ENCODE data around the gene SYPL2. TPM values are rescaled to one million over a fixed set of nuclear protein-coding genes. Genes with fewer than 3 reads are reported as not detected.

Gene SYPL2
- total and polyA plus RNA-seq, 7 experiments from 2014 or later: 0.43 TPM; not detected in 6

DNA sequence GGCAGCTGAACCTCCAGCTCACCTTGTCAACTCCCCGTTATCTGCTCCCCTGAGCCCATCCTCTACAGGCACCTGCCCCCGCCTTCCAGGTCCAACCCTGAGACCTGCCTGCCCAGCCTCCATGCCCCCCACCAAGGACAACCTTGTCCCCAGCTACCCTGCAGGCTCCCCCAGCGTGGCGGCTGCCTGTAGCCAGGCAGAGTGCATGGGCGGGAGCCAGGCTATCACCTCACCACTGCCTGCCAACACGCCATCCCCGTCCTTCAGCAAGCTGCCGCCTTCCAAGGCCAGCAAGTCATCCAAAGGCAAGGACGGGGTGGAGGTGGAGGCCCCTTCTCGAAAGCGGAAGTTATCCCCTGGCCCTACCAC lies 24.6 kb downstream of the SYPL2 start:
- Histone ChIP-seq H3K36me3 (ENCODE audit: control insufficient read depth in 2 of 3, insufficient read depth in 3 of 3, low read length in 3 of 3) (peaks cover 0 to 51% (median 0%) of the 10 kb centered on the region in 3 experiments), H3K27me3 (ENCODE audit: control insufficient read depth in 2 of 2, insufficient read depth in 2 of 2, low read length in 2 of 2) (no peaks in the 10 kb centered on the region), H3K9me3 (ENCODE audit: control insufficient read depth in 2 of 3, low read length in 3 of 3) (no peaks in the 10 kb centered on the region), H3K27ac (ENCODE audit: low read depth, low read length) (no peak overlapping the region), H3K4me1 (ENCODE audit: control insufficient read depth in 2 of 2, insufficient read depth in 2 of 2, low read length in 2 of 2) (peaks cover 20 to 29% of the 10 kb centered on the region in 2 donors), H3K4me3 (ENCODE audit: low read length) (no peak overlapping the region)
- ATAC-seq: no peak
- intact Hi-C loops (cut with micrococcal nuclease): loop anchor here (1.0 kb wide), 3 partner anchors 41 to 282 kb away; no protein-coding TSS in a partner anchor
- DNase-seq: no peak
- Mint-ChIP-seq H3K27ac (no peak overlapping the region), H3K27me3 (no peaks in the 10 kb centered on the region), H3K9me3 (no peaks in the 10 kb centered on the region), H3K4me1 (peaks cover 18 to 36% (median 28%) of the 10 kb centered on the region in 7 donors), H3K4me3 (peak overlapping the region in 1 of 10 donors; percentile 65), H3K36me3 (peaks cover 3 to 24% (median 8%) of the 10 kb centered on the region in 5 donors)
- ChIA-PET CTCF (interaction anchor here (0.6 to 32.6 kb wide), 11 partner anchors 16 to 237 kb away, joined by 3 to 1240 read pairs (median 3); partner anchors contain the start of genes AMIGO1, GPR61, PSMA5 and PSRC1), POLR2A (interaction anchor here (1.4 to 27.0 kb wide), 3 partner anchors 15 to 57 kb away, joined by 3 to 520 read pairs (median 478); partner anchors contain the start of genes AMIGO1, CYB561D1 and GNAI3)

DNA sequence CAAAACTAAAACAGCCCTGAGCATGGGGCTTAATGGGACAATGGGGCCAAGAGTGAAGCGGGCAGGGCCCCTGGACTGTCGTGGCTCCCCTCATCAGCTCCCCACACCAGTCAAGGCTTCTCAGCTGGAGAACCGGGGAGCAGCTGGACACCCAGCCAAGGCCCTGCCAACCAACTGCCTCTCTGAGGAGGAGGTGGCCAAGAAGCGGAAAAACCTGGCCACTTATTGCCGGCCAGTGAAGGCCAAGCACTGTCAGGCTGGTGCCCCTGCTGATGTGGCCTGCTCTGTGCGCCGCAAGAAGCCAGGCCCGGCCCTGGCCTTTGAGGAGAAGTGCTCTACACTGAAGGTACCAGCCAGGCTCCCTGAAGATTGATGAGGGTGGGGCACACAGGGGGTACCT lies 25.0 kb downstream of the SYPL2 start:
- DNase-seq (no peak), ATAC-seq (no peak)
- H3K27ac ChIP-seq (ENCODE audit: low read depth, low read length): no peak overlapping the region
- Mint-ChIP-seq H3K9me3 (no peaks in the 10 kb centered on the region), H3K4me1 (peaks cover 22 to 38% (median 33%) of the 10 kb centered on the region in 7 donors), H3K36me3 (peaks cover 7 to 28% (median 10%) of the 10 kb centered on the region in 5 donors), H3K4me3 (no peak overlapping the region), H3K27ac (no peak overlapping the region), H3K27me3 (no peaks in the 10 kb centered on the region)
- peaks cover 0 to 51% (median 0%) of the 10 kb centered on the region in 3 experiments for H3K36me3 ChIP-seq (ENCODE audit: control insufficient read depth in 2 of 3, insufficient read depth in 3 of 3, low read length in 3 of 3)
- H3K9me3 ChIP-seq (ENCODE audit: control insufficient read depth in 2 of 3, low read length in 3 of 3): no peaks in the 10 kb centered on the region
- POLR2A ChIA-PET: interaction anchor here (1.4 to 29.8 kb wide), 4 partner anchors 3 to 57 kb away, joined by 3 to 520 read pairs (median 478); partner anchors contain the start of genes AMIGO1, ATXN7L2, CYB561D1 and GNAI3
- intact Hi-C loops (cut with micrococcal nuclease): no loop called here
- H3K4me1 ChIP-seq (ENCODE audit: control insufficient read depth in 2 of 2, insufficient read depth in 2 of 2, low read length in 2 of 2): peaks cover 20 to 33% of the 10 kb centered on the region in 2 donors
- CTCF ChIA-PET: interaction anchor here (0.7 to 32.6 kb wide), 11 partner anchors 17 to 716 kb away, joined by 3 to 1240 read pairs (median 4); partner anchors contain the start of genes AMIGO1, GPR61, PSMA5 and PSRC1
- no peak overlapping the region for H3K4me3 ChIP-seq (ENCODE audit: low read length)
- no peaks in the 10 kb centered on the region for H3K27me3 ChIP-seq (ENCODE audit: control insufficient read depth in 2 of 2, insufficient read depth in 2 of 2, low read length in 2 of 2)

GRCh38 chr1:109492779-109493178 lies 26.4 kb downstream of the SYPL2 start:
- no peak for ATAC-seq
- H3K4me3 ChIP-seq (ENCODE audit: low read length): no peak overlapping the region
- no peaks in the 10 kb centered on the region for H3K27me3 ChIP-seq (ENCODE audit: control insufficient read depth in 2 of 2, insufficient read depth in 2 of 2, low read length in 2 of 2)
- peaks cover 28 to 47% of the 10 kb centered on the region in 2 donors for H3K4me1 ChIP-seq (ENCODE audit: control insufficient read depth in 2 of 2, insufficient read depth in 2 of 2, low read length in 2 of 2)
- DNase-seq: no peak
- Mint-ChIP-seq H3K4me1 (peaks cover 32 to 47% (median 45%) of the 10 kb centered on the region in 7 donors), H3K9me3 (no peaks in the 10 kb centered on the region), H3K27ac (peak overlapping the region in 3 of 9 donors; percentile 4 to 84 (median 48)), H3K4me3 (peak overlapping the region in 5 of 10 donors; percentile 10 to 65 (median 51)), H3K27me3 (no peaks in the 10 kb centered on the region), H3K36me3 (peaks cover 9 to 27% (median 11%) of the 10 kb centered on the region in 5 donors)
- intact Hi-C loops (cut with micrococcal nuclease): no loop called here
- H3K9me3 ChIP-seq (ENCODE audit: control insufficient read depth in 2 of 3, low read length in 3 of 3): no peaks in the 10 kb centered on the region
- H3K36me3 ChIP-seq (ENCODE audit: control insufficient read depth in 2 of 3, insufficient read depth in 3 of 3, low read length in 3 of 3): peaks cover 0 to 51% (median 0%) of the 10 kb centered on the region in 3 experiments
- ChIA-PET CTCF (interaction anchor here (0.6 to 32.6 kb wide), 8 partner anchors 8 to 210 kb away, joined by 3 to 1240 read pairs (median 4); partner anchors contain the start of genes AMIGO1, ATXN7L2, GPR61 and PSRC1), POLR2A (interaction anchor here (0.6 to 29.8 kb wide), 5 partner anchors 1 to 81 kb away, joined by 3 to 520 read pairs (median 478); partner anchors contain the start of genes AMIGO1, ATXN7L2, CYB561D1 and PSMA5)
- no peak overlapping the region for H3K27ac ChIP-seq (ENCODE audit: low read depth, low read length)

GRCh38 chr1:109493227-109493626 lies 26.9 kb downstream of the SYPL2 start:
- H3K9me3 Mint-ChIP-seq: no peaks in the 10 kb centered on the region
- intact Hi-C loops (cut with micrococcal nuclease): no loop called here
- POLR2A ChIA-PET: interaction anchor here (0.6 to 29.8 kb wide), 7 partner anchors 1 to 81 kb away, joined by 3 to 520 read pairs (median 8); partner anchors contain the start of genes AMIGO1, ATXN7L2, CYB561D1 and GNAI3
- peak overlapping the region in 6 of 9 donors; percentile 23 to 92 (median 72) for H3K27ac Mint-ChIP-seq
- ATAC-seq: no peak
- H3K27ac ChIP-seq (ENCODE audit: low read depth, low read length): peak overlapping the region; percentile 72
- H3K27me3 Mint-ChIP-seq: no peaks in the 10 kb centered on the region
- no peaks in the 10 kb centered on the region for H3K9me3 ChIP-seq (ENCODE audit: control insufficient read depth in 2 of 3, low read length in 3 of 3)
- H3K27me3 ChIP-seq (ENCODE audit: control insufficient read depth in 2 of 2, insufficient read depth in 2 of 2, low read length in 2 of 2): no peaks in the 10 kb centered on the region
- DNase-seq: no peak
- CTCF ChIA-PET: interaction anchor here (0.7 to 32.6 kb wide), 7 partner anchors 9 to 211 kb away, joined by 3 to 1240 read pairs (median 4); partner anchors contain the start of genes AMIGO1, ATXN7L2, GPR61 and PSRC1
- H3K4me1 Mint-ChIP-seq: peaks cover 32 to 51% (median 50%) of the 10 kb centered on the region in 7 donors
- H3K4me1 ChIP-seq (ENCODE audit: control insufficient read depth in 2 of 2, insufficient read depth in 2 of 2, low read length in 2 of 2): peaks cover 28 to 52% of the 10 kb centered on the region in 2 donors
- H3K4me3 Mint-ChIP-seq: peak overlapping the region in 9 of 10 donors; percentile 90 to 98 (median 94)
- peaks cover 9 to 23% (median 11%) of the 10 kb centered on the region in 5 donors for H3K36me3 Mint-ChIP-seq
- peak overlapping the region; percentile 96 for H3K4me3 ChIP-seq (ENCODE audit: low read length)
- peaks cover 0 to 48% (median 0%) of the 10 kb centered on the region in 3 experiments for H3K36me3 ChIP-seq (ENCODE audit: control insufficient read depth in 2 of 3, insufficient read depth in 3 of 3, low read length in 3 of 3)

DNA sequence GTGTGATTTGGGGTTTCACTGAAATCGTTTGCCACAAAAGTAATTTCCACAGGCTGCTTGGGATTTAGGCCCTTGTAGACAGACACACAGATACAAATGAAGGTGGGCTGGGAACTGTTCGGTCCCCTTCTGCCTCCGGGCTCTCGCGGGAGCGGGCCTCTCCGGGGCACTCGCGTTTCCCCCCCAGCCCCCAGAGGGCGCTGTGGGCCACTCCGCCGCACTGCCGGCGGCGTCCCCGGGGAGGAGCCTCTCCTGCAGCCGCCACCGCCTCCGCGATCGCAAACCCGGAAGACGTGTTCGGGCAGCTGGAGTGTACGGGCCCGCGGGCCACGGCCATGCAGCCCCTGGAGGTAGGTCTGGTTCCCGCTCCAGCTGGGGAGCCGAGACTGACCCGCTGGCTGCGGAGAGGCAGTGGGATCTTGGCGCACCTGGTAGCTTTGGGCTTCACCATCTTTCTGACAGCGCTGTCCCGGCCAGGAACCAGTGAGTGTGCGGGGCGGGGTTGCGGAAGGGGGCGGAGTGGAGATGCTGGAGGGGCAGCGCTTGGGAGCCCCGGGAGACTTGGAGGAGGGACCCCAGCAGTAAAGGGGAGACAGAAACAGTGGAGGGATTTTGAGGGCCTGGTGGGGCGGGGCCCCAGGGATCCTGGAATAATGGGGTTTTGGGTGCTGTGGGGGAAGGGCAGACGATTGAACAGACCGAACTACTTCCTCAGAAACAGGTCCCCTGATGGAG lies 27.6 kb downstream of the SYPL2 start, which contains the start of gene CYB561D1:
CYB561D1 (plus strand) TSS at position 290 of the 735 bp plus-strand sequence; CDS start at position 336, 46 bp downstream.
- intact Hi-C loops (cut with micrococcal nuclease): loop anchor here (1.0 to 2.0 kb wide), 7 partner anchors 8 to 541 kb away; partner anchors contain the start of genes ATXN7L2 (in 2 of the 2), AMIGO1 (in 1 of the 2) and STRIP1 (in 1 of the 2)

More for the DNA sequence above, 27.6 kb downstream of the SYPL2 start, which contains the start of gene CYB561D1:
- Mint-ChIP-seq H3K27me3 (no peaks in the 10 kb centered on the region), H3K9me3 (no peaks in the 10 kb centered on the region), H3K4me3 (peak within 1 kb of the TSS; percentile 90 to 98 (median 94)), H3K27ac (peak within 1 kb of the TSS; percentile 84 to 98 (median 92)), H3K36me3 (peaks cover 9 to 18% (median 11%) of the 10 kb centered on the region in 5 donors), H3K4me1 (peaks cover 40 to 59% (median 53%) of the 10 kb centered on the region in 7 donors)
- POLR2A ChIA-PET: interaction anchor here (0.7 to 29.8 kb wide), 7 partner anchors 0 to 68 kb away, joined by 3 to 520 read pairs (median 8); partner anchors contain the start of genes AMIGO1, ATXN7L2, CYB561D1 and GNAI3
- peaks cover 0 to 44% (median 0%) of the 10 kb centered on the region in 3 experiments for H3K36me3 ChIP-seq (ENCODE audit: control insufficient read depth in 2 of 3, insufficient read depth in 3 of 3, low read length in 3 of 3)
- H3K27me3 ChIP-seq (ENCODE audit: control insufficient read depth in 2 of 2, insufficient read depth in 2 of 2, low read length in 2 of 2): no peaks in the 10 kb centered on the region
- H3K4me3 ChIP-seq (ENCODE audit: low read length): peak within 1 kb of the TSS; percentile 96
- H3K4me1 ChIP-seq (ENCODE audit: control insufficient read depth in 2 of 2, insufficient read depth in 2 of 2, low read length in 2 of 2): peaks cover 31 to 59% of the 10 kb centered on the region in 2 donors
- CTCF ChIA-PET: interaction anchor here (0.6 to 32.6 kb wide), 10 partner anchors 10 to 217 kb away, joined by 3 to 1240 read pairs (median 4); partner anchors contain the start of genes AMIGO1, ATXN7L2 and GPR61
- DNase-seq: peak; percentile 83 to 97 (median 91)
- peak within 1 kb of the TSS; percentile 72 for H3K27ac ChIP-seq (ENCODE audit: low read depth, low read length)
- ATAC-seq: peak; percentile 96
- no peaks in the 10 kb centered on the region for H3K9me3 ChIP-seq (ENCODE audit: control insufficient read depth in 2 of 3, low read length in 3 of 3)

Data from naive thymus-derived CD4-positive, alpha-beta T cell (primary cell).